Measurements from ENCODE around the gene HOXD8. TPM values are rescaled to one million over a fixed set of nuclear protein-coding genes. Genes with fewer than 3 reads are reported as not detected.

HOXD8 gene
- total and polyA plus RNA-seq, 10 of the 15 experiments (the other 5 are each of a cell fraction or from before 2014, with no cell fraction given) = not detected

DNA sequence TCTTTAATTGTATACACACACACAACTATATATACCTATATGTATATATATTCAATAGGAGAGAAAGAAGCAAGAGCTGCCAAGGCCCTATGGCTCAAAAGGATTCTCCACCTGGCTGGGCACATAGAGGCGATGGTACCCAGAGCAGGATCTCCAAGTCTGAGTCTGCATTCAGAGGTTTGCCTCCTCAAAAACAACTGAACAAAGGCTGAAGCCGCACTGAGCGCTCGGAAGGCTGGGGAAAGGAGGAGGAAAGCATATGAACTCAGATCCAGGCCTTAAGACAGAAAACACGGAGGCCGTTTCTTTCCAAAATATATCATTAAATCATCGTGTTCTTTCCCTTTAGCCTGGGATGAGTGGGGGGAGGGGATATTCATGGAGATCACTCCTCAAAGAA is 26.3 kb upstream of the HOXD8 start:
- POLR2A ChIA-PET = no interaction called here
- CTCF ChIA-PET = interaction anchor here (1.0 to 2.6 kb wide), 4 partner anchors 8 to 352 kb away, joined by 3 to 11 read pairs (median 4); no protein-coding TSS in a partner anchor

GRCh38 chr2:176103742-176104315 is 25.7 kb upstream of the HOXD8 start:
- ATAC-seq (no peak), FAIRE-seq (no peak), DNase-seq (ENCODE audit: low read depth, low spot score) (no peak)
- Histone ChIP-seq H4K20me1 (ENCODE audit: control insufficient read depth, insufficient read depth) (no peaks in the 10 kb centered on the region), H3K4me2 (ENCODE audit: control insufficient read depth, insufficient read depth) (no peak overlapping the region), H2AFZ (ENCODE audit: control insufficient read depth, low read depth, low read length) (no peak overlapping the region), H3K27me3 (replicated peaks in 1 of 2; ENCODE audit: control insufficient read depth in 2 of 2, insufficient read depth in 2 of 2, low read length in 1 of 2) (peaks cover 18 to 38% of the 10 kb centered on the region in 2 experiments), H3K4me3 (no peak overlapping the region), H3K27ac (ENCODE audit: control insufficient read depth, insufficient read depth) (no peak overlapping the region), H3K79me2 (ENCODE audit: control insufficient read depth, insufficient read depth, low read length) (no peaks in the 10 kb centered on the region), H3K4me1 (ENCODE audit: control insufficient read depth, insufficient read depth, low read length) (no peaks in the 10 kb centered on the region), H3K36me3 (ENCODE audit: control insufficient read depth in 2 of 2, insufficient read depth in 2 of 2, low read length in 1 of 2) (no peaks in the 10 kb centered on the region), H3K9ac (ENCODE audit: control insufficient read depth, insufficient read depth, low read length) (no peak overlapping the region), H3K9me3 (replicated peaks; ENCODE audit: control insufficient read depth, insufficient read depth, low read length) (peaks cover 3% of the 10 kb centered on the region; the same call in 1 of the 3 replicates)
- CTCF ChIA-PET = interaction anchor here (2.6 kb wide), 1 partner anchor 7 kb away, joined by 11 read pairs; no protein-coding TSS in a partner anchor
- intact Hi-C loops (cut with micrococcal nuclease; ENCODE audit: unreplicated experiment) = no loop called here
- WGBS (ENCODE audit: insufficient coverage, insufficient replicate concordance, low lambda C conversion rate, missing lambda C conversion rate) = 5% methylated on average over 16 of the region's 17 CpGs
- SMC1A ChIA-PET (ENCODE audit: uncharacterized antibody, unreplicated experiment) = no interaction called here
- in situ Hi-C loops (cut with MboI) = no loop called here
- no TSS peak for BruUV-seq (replicated peaks)
- POLR2A ChIA-PET = no interaction called here
- RAD21 ChIA-PET (ENCODE audit: unreplicated experiment) = interaction anchor here (0.7 kb wide), 1 partner anchor 1143 kb away, joined by 3 read pairs; no protein-coding TSS in a partner anchor
- TF ChIP-seq CEBPZ (IDR thresholded peaks at IDR 0.05; ENCODE audit: low read depth, low read length) (no peak), PAX5 (IDR thresholded peaks at IDR 0.05; ENCODE audit: borderline replicate concordance, low read depth, low read length) (no peak), CBX3 (IDR thresholded peaks at IDR 0.05; ENCODE audit: borderline replicate concordance, low read depth) (no peak), HDAC2 (IDR thresholded peaks at IDR 0.05) (no peak), SUZ12 (IDR thresholded peaks at IDR 0.05; ENCODE audit: unreplicated experiment) (no peak)
- TF ChIP-seq, protein P1, sequence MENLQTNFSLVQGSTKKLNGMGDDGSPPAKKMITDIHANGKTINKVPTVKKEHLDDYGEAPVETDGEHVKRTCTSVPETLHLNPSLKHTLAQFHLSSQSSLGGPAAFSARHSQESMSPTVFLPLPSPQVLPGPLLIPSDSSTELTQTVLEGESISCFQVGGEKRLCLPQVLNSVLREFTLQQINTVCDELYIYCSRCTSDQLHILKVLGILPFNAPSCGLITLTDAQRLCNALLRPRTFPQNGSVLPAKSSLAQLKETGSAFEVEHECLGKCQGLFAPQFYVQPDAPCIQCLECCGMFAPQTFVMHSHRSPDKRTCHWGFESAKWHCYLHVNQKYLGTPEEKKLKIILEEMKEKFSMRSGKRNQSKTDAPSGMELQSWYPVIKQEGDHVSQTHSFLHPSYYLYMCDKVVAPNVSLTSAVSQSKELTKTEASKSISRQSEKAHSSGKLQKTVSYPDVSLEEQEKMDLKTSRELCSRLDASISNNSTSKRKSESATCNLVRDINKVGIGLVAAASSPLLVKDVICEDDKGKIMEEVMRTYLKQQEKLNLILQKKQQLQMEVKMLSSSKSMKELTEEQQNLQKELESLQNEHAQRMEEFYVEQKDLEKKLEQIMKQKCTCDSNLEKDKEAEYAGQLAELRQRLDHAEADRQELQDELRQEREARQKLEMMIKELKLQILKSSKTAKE (IDR thresholded peaks at IDR 0.05; ENCODE audit: low read depth, poor library complexity, severe bottlenecking) = no peak

More for the DNA sequence above, 26.3 kb upstream of the HOXD8 start:
- ATAC-seq = no peak
- H3K27ac ChIP-seq (ENCODE audit: control insufficient read depth, insufficient read depth) = no peak overlapping the region
- H3K9me3 ChIP-seq (replicated peaks; ENCODE audit: control insufficient read depth, insufficient read depth, low read length) = peaks cover 3% of the 10 kb centered on the region; the same call in 1 of the 3 replicates
- no peak overlapping the region for H3K4me2 ChIP-seq (ENCODE audit: control insufficient read depth, insufficient read depth)
- H3K79me2 ChIP-seq (ENCODE audit: control insufficient read depth, insufficient read depth, low read length) = no peaks in the 10 kb centered on the region
- peaks cover 16 to 42% of the 10 kb centered on the region in 2 experiments for H3K27me3 ChIP-seq (replicated peaks in 1 of 2; ENCODE audit: control insufficient read depth in 2 of 2, insufficient read depth in 2 of 2, low read length in 1 of 2)
- no peaks in the 10 kb centered on the region for H3K36me3 ChIP-seq (ENCODE audit: control insufficient read depth in 2 of 2, insufficient read depth in 2 of 2, low read length in 1 of 2)
- ChIA-PET SMC1A (ENCODE audit: uncharacterized antibody, unreplicated experiment) (interaction anchor here (0.6 to 0.9 kb wide), 2 partner anchors 89 to 413 kb away, joined by 3 to 4 read pairs; no protein-coding TSS in a partner anchor), RAD21 (ENCODE audit: unreplicated experiment) (no interaction called here)
- FAIRE-seq = no peak
- WGBS (ENCODE audit: insufficient coverage, insufficient replicate concordance, low lambda C conversion rate, missing lambda C conversion rate) = 18% methylated on average over 7 of the region's 7 CpGs
- no peaks in the 10 kb centered on the region for H3K4me1 ChIP-seq (ENCODE audit: control insufficient read depth, insufficient read depth, low read length)
- no peak overlapping the region for H2AFZ ChIP-seq (ENCODE audit: control insufficient read depth, low read depth, low read length)
- intact Hi-C loops (cut with micrococcal nuclease; ENCODE audit: unreplicated experiment) (no loop called here), in situ Hi-C loops (cut with MboI) (no loop called here)
- no peak overlapping the region for H3K9ac ChIP-seq (ENCODE audit: control insufficient read depth, insufficient read depth, low read length)
- no peaks in the 10 kb centered on the region for H4K20me1 ChIP-seq (ENCODE audit: control insufficient read depth, insufficient read depth)
- no peak overlapping the region for H3K4me3 ChIP-seq
- no peak for DNase-seq (ENCODE audit: low read depth, low spot score)
- no TSS peak for BruUV-seq (replicated peaks)
- no peak for TF ChIP-seq ZSCAN29 (IDR thresholded peaks at IDR 0.05)
- TF ChIP-seq CHD1 (IDR thresholded peaks at IDR 0.05; ENCODE audit: low read depth, low read length) = no peak
- TF ChIP-seq, protein P2, sequence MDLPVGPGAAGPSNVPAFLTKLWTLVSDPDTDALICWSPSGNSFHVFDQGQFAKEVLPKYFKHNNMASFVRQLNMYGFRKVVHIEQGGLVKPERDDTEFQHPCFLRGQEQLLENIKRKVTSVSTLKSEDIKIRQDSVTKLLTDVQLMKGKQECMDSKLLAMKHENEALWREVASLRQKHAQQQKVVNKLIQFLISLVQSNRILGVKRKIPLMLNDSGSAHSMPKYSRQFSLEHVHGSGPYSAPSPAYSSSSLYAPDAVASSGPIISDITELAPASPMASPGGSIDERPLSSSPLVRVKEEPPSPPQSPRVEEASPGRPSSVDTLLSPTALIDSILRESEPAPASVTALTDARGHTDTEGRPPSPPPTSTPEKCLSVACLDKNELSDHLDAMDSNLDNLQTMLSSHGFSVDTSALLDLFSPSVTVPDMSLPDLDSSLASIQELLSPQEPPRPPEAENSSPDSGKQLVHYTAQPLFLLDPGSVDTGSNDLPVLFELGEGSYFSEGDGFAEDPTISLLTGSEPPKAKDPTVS (IDR thresholded peaks at IDR 0.05; ENCODE audit: low read depth, low read length) = no peak
- no peak for TF ChIP-seq FOXM1 (IDR thresholded peaks at IDR 0.05; ENCODE audit: low read depth, low read length)
- TF ChIP-seq NBN (IDR thresholded peaks at IDR 0.05) = no peak
